CD14-positive monocyte (primary cell): ENCODE results near the gene IRF4. TPM values are rescaled to one million over a fixed set of nuclear protein-coding genes. Genes with fewer than 3 reads are reported as not detected.

ENCODE experiments used
- DNase-seq, 3 donors: peaks; one replicate each; pipeline ENCODE4 v3.0.0-alpha.2; 2011 to 2022
- H2AFZ ChIP-seq: 2 replicates; pipeline ENCODE4 v1.6.0; 2012; ENCODE audit warnings: mild to moderate bottlenecking, low read depth, low read length, inconsistent platforms; ENCODE audit not compliant: insufficient read depth, poor library complexity, severe bottlenecking
- H3K27ac ChIP-seq, 2 donors: 1 replicate in 1 of 2; 2 replicates in 1 of 2; pipeline ENCODE4 v1.5.1; 2012 to 2013; ENCODE audit warnings: low read length in 2 of 2, control low read depth in 1 of 2, inconsistent platforms in 1 of 2, low read depth in 1 of 2, mild to moderate bottlenecking in 1 of 2
- H3K27me3 ChIP-seq, 2 donors: one replicate each; pipeline versions ENCODE4 v1.6.0 to v1.6.1; 2011 to 2013; ENCODE audit warnings: low read length in 2 of 2; ENCODE audit not compliant: control insufficient read depth in 2 of 2, insufficient read depth in 2 of 2
- H3K36me3 ChIP-seq, 2 donors: replicated peaks in 1 of 2; 1 replicate in 1 of 2; 2 replicates in 1 of 2; pipeline versions ENCODE4 v1.5.1 to v1.6.1; 2012 to 2013; ENCODE audit warnings: low read length in 2 of 2, control low read depth in 1 of 2, inconsistent platforms in 1 of 2, mild to moderate bottlenecking in 1 of 2; ENCODE audit not compliant: insufficient read depth in 2 of 2, control insufficient read depth in 1 of 2
- H3K4me1 ChIP-seq, 2 donors: 1 replicate in 1 of 2; 2 replicates in 1 of 2; pipeline versions ENCODE4 v1.5.1 to v1.6.1; 2012 to 2013; ENCODE audit warnings: low read length in 2 of 2, control low read depth in 1 of 2, inconsistent platforms in 1 of 2, mild to moderate bottlenecking in 1 of 2, moderate library complexity in 1 of 2; ENCODE audit not compliant: insufficient read depth in 2 of 2, control insufficient read depth in 1 of 2
- H3K4me2 ChIP-seq: replicated peaks from 2 replicates; pipeline ENCODE3; 2012; ENCODE audit warnings: low read length, moderate library complexity, mild to moderate bottlenecking; ENCODE audit not compliant: poor library complexity, severe bottlenecking; ENCODE audit errors: extremely low read depth
- H3K4me3 ChIP-seq, 3 experiments: fragments of 200-600 bp in 1 of 3; sonication (generic) in 1 of 3; replicated peaks in 1 of 3; 1 replicate in 2 of 3; 2 replicates in 1 of 3; pipeline ENCODE4 v1.5.1; 2011 to 2013; ENCODE audit warnings: low read length in 3 of 3, mild to moderate bottlenecking in 3 of 3, control low read depth in 2 of 3, low read depth in 2 of 3, inconsistent platforms in 1 of 3, moderate library complexity in 1 of 3
- H3K79me2 ChIP-seq: 2 replicates; pipeline ENCODE4 v1.6.0; 2012; ENCODE audit warnings: mild to moderate bottlenecking, control low read depth, inconsistent platforms, low read length, moderate library complexity; ENCODE audit not compliant: insufficient read depth
- H3K9ac ChIP-seq: 2 replicates; pipeline ENCODE4 v1.6.0; 2017; ENCODE audit warnings: low read length, mild to moderate bottlenecking; ENCODE audit not compliant: insufficient read depth, poor library complexity, severe bottlenecking
- H3K9me3 ChIP-seq, 2 donors: replicated peaks in 1 of 2; 1 replicate in 1 of 2; 2 replicates in 1 of 2; pipeline versions ENCODE4 v1.5.1 to v1.6.1; 2012 to 2013; ENCODE audit warnings: low read length in 2 of 2, control low read depth in 1 of 2; ENCODE audit not compliant: control insufficient read depth in 1 of 2, insufficient read depth in 1 of 2
- H4K20me1 ChIP-seq: 2 replicates; pipeline ENCODE4 v1.6.0; 2012; ENCODE audit warnings: mild to moderate bottlenecking, low read length, control low read depth, moderate library complexity; ENCODE audit not compliant: insufficient read depth
- H3K27ac Mint-ChIP-seq, 7 donors: one replicate each; pipeline ENCODE4 v1.8.0; 2020; ENCODE audit warnings: mild to moderate bottlenecking in 7 of 7, mixed read lengths in 7 of 7, moderate library complexity in 6 of 7, inconsistent platforms in 2 of 7
- H3K27me3 Mint-ChIP-seq, 3 donors: one replicate each; pipeline ENCODE4 v1.8.0; 2021 to 2022; ENCODE audit warnings: low read depth in 3 of 3, mild to moderate bottlenecking in 3 of 3, mixed read lengths in 3 of 3, moderate library complexity in 3 of 3, inconsistent platforms in 1 of 3
- H3K36me3 Mint-ChIP-seq, 2 donors: one replicate each; pipeline ENCODE4 v1.8.0; 2020; ENCODE audit warnings: mixed read lengths in 2 of 2, inconsistent platforms in 1 of 2, mild to moderate bottlenecking in 1 of 2
- H3K4me1 Mint-ChIP-seq: one replicate; pipeline ENCODE4 v1.8.0; 2020; ENCODE audit warnings: mild to moderate bottlenecking, mixed read lengths
- H3K4me3 Mint-ChIP-seq, 2 donors: one replicate each; pipeline ENCODE4 v1.8.0; 2020; ENCODE audit warnings: mild to moderate bottlenecking in 2 of 2, mixed read lengths in 2 of 2, moderate library complexity in 1 of 2
- H3K9me3 Mint-ChIP-seq, 7 donors: one replicate each; pipeline ENCODE4 v1.8.0; 2020 to 2022; ENCODE audit warnings: mixed read lengths in 7 of 7, mild to moderate bottlenecking in 6 of 7, moderate library complexity in 6 of 7, inconsistent platforms in 2 of 7
- WGBS: methylation state at CpG from one replicate; pipeline ENCODE4 v1.1.5; 2013; ENCODE audit warnings: missing lambda C conversion rate; ENCODE audit not compliant: insufficient coverage; 5-methylcytosine and 5-hydroxymethylcytosine counted together
- intact Hi-C, 2 donors: fragments of 100-400 bp; cut with micrococcal nuclease; formaldehyde crosslinking; loops; one replicate each; pipeline versions ENCODE4 v1.15.0 to v1.15.1; 2023
- polyA plus RNA-seq, 3 donors: library from polyadenylated mRNA; depleted of rRNA in 1 of 3; unstranded in 2 of 3; stranded (reverse) in 1 of 3; fragments of 300-500 nt in 2 of 3; fragments of >200 nt in 1 of 3; fragmentation: Illumina TruSeq in 2 of 3; gene quantifications; 1 replicate in 2 of 3; 2 replicates in 1 of 3; pipeline ENCODE4 v1.2.3, GENCODE V29; 2012 to 2021
- TF ChIP-seq, protein P1 (sequence below): fragments of 200-600 bp; IDR thresholded peaks from one replicate; pipeline ENCODE4 v1.8.0; 2022; ENCODE audit warnings: antibody characterized with exemption, mild to moderate bottlenecking

Gene IRF4
- polyA plus RNA-seq, 3 donors, result 3.0 to 13.6 (median 6.4) TPM

DNA sequence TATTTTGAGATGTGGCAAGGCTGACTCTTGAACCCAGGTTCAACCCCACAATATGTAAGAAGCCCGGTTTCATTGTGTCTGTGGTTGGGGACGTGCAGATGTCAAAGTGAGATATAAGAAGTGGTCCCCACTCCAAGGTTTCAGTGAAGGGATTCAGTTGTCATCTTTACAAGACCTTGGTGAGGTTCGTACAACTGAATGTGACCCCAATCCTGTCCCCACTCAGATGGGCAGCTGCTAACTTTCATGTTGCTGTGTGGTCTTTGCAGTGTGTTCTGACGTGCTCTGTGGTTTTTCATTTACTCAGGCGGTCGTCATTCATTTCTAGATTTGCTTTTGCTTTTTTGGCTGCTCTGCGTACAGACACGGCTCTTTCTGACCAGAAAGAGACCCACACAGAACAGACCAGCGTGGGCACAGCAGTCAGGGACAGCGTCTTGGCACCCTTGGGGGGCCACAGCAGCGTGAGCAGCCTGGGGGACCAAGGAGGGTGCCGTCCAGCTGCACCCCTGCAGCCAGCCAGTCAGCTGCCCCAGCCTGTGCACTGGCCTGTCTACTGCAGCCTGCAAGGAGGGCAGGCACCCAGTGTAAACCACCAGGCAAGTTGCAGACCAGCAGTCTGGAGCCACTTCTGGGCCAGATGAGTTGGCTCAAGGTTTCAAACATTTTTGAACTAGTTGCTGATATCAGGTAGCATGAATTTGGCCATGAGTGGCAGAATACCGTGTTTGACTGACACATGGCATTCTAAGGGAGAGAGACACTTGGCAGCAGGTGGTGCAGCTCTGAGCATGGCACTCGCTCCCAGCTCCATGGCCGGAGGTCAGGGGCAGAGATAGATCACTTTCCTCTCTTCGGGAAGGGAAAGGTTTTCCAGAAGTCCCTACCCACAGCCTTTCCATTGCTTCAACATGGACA, 49.4 kb upstream of the IRF4 start:
- peak overlapping the region; percentile 80 to 87 for H3K27ac ChIP-seq
- no peak overlapping the region for H2AFZ ChIP-seq
- H3K4me3 ChIP-seq, result peak overlapping the region in 1 of 3 experiments; percentile 62
- peaks cover 53% of the 10 kb centered on the region for H3K4me1 Mint-ChIP-seq
- peaks cover 0 to 20% (median 0%) of the 10 kb centered on the region in 7 donors for H3K9me3 Mint-ChIP-seq
- H3K4me1 ChIP-seq, result peaks cover 54 to 61% of the 10 kb centered on the region in 2 donors
- H4K20me1 ChIP-seq, result no peaks in the 10 kb centered on the region
- DNase-seq, result no peak
- H3K9me3 ChIP-seq, result no peaks in the 10 kb centered on the region
- H3K4me3 Mint-ChIP-seq, result no peak overlapping the region
- peaks cover 45 to 73% of the 10 kb centered on the region in 2 donors for H3K36me3 Mint-ChIP-seq
- 80% methylated on average over 15 of the region's 16 CpGs for WGBS
- TF ChIP-seq, protein P1, sequence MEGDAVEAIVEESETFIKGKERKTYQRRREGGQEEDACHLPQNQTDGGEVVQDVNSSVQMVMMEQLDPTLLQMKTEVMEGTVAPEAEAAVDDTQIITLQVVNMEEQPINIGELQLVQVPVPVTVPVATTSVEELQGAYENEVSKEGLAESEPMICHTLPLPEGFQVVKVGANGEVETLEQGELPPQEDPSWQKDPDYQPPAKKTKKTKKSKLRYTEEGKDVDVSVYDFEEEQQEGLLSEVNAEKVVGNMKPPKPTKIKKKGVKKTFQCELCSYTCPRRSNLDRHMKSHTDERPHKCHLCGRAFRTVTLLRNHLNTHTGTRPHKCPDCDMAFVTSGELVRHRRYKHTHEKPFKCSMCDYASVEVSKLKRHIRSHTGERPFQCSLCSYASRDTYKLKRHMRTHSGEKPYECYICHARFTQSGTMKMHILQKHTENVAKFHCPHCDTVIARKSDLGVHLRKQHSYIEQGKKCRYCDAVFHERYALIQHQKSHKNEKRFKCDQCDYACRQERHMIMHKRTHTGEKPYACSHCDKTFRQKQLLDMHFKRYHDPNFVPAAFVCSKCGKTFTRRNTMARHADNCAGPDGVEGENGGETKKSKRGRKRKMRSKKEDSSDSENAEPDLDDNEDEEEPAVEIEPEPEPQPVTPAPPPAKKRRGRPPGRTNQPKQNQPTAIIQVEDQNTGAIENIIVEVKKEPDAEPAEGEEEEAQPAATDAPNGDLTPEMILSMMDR, result no peak
- peak overlapping the region in 6 of 7 donors; percentile 88 to 96 (median 96) for H3K27ac Mint-ChIP-seq
- H3K4me2 ChIP-seq, result peak overlapping the region; percentile 61
- peaks cover 16% of the 10 kb centered on the region for H3K79me2 ChIP-seq
- H3K9ac ChIP-seq, result no peak overlapping the region
- H3K36me3 ChIP-seq, result peaks cover 15 to 36% of the 10 kb centered on the region in 2 donors
- no peaks in the 10 kb centered on the region for H3K27me3 ChIP-seq
- intact Hi-C loops, result loop anchor here in 1 of 2 donors (5.0 kb wide), 1 partner anchor 45 kb away; no protein-coding TSS in a partner anchor
- H3K27me3 Mint-ChIP-seq, result peaks cover 0 to 9% (median 0%) of the 10 kb centered on the region in 3 donors

DNA sequence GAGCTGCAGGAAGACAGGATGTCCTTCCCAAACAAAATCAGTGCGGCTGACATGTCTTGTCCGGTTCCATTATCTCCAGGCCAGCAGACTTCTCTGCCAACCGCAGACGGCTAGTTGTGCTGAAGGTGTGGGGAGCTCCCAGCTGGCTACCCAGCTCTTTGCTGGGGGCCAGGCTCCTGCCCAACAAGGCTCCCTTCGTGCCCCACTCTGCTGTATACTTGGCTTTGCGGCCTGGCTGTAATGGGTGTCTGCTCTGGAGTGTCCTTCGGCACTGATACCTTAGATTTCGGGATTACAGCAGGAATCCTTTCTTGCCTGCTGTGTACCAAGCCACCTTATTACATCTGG, 48.7 kb upstream of the IRF4 start:
- Histone ChIP-seq H3K36me3 (peaks cover 18 to 42% of the 10 kb centered on the region in 2 donors), H3K4me3 (no peak overlapping the region), H2AFZ (no peak overlapping the region), H3K79me2 (peaks cover 13% of the 10 kb centered on the region), H3K9ac (no peak overlapping the region), H3K27me3 (no peaks in the 10 kb centered on the region), H3K4me1 (peaks cover 48 to 55% of the 10 kb centered on the region in 2 donors), H3K9me3 (no peaks in the 10 kb centered on the region), H3K4me2 (no peak overlapping the region), H4K20me1 (no peaks in the 10 kb centered on the region), H3K27ac (no peak overlapping the region)
- Mint-ChIP-seq H3K27me3 (peaks cover 0 to 9% (median 0%) of the 10 kb centered on the region in 3 donors), H3K4me3 (no peak overlapping the region), H3K27ac (no peak overlapping the region), H3K9me3 (peaks cover 0 to 23% (median 0%) of the 10 kb centered on the region in 7 donors), H3K36me3 (peaks cover 51 to 80% of the 10 kb centered on the region in 2 donors), H3K4me1 (peaks cover 46% of the 10 kb centered on the region)
- TF ChIP-seq, protein P1, result no peak
- intact Hi-C loops, result loop anchor here in 1 of 2 donors (5.0 kb wide), 1 partner anchor 46 kb away; no protein-coding TSS in a partner anchor
- 92% methylated on average over 8 of the region's 8 CpGs for WGBS
- DNase-seq, result no peak
